D721Med (cell line): Measurements from ENCODE around the gene FOSL1.

Experiments
- DNase-seq: peaks from one replicate; pipeline ENCODE4 v3.0.0; 2011; ENCODE audit warnings: low spot score; ENCODE audit not compliant: insufficient read length
- FAIRE-seq: peaks from 2 replicates; lab custom pipeline; 2011; peaks lifted over from hg19 to GRCh38; lab: Jason Lieb, UNC
- TF ChIP-seq, protein P1 (sequence below): IDR thresholded peaks from 2 replicates; pipeline ENCODE4 v1.5.1; 2012; ENCODE audit warnings: mild to moderate bottlenecking, control low read depth; ENCODE audit not compliant: insufficient read depth; ENCODE audit errors: missing control alignments

Gene FOSL1

DNA sequence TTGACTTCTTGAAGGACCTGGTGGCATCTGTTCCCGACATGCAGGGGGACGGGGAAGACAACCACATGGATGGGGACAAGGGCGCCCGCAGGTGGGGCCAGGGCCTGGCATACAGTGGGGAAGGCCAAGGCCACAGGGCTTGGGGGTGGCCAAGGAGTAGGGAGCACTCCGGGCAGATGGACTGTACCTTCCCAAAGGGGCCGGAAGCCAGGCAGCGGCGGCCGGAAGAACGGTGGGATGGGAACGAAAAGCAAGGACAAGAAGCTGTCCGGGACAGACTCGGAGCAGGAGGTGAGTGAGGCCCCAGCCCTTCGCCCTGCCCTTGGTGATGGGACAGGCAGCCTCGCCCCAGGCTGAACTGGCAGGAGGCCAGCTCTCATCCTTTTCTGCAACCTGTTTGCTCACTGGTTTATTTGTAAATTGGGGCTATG, 20.2 kb upstream of the FOSL1 start:
- FAIRE-seq (no peak), DNase-seq (no peak)
- TF ChIP-seq, protein P1, sequence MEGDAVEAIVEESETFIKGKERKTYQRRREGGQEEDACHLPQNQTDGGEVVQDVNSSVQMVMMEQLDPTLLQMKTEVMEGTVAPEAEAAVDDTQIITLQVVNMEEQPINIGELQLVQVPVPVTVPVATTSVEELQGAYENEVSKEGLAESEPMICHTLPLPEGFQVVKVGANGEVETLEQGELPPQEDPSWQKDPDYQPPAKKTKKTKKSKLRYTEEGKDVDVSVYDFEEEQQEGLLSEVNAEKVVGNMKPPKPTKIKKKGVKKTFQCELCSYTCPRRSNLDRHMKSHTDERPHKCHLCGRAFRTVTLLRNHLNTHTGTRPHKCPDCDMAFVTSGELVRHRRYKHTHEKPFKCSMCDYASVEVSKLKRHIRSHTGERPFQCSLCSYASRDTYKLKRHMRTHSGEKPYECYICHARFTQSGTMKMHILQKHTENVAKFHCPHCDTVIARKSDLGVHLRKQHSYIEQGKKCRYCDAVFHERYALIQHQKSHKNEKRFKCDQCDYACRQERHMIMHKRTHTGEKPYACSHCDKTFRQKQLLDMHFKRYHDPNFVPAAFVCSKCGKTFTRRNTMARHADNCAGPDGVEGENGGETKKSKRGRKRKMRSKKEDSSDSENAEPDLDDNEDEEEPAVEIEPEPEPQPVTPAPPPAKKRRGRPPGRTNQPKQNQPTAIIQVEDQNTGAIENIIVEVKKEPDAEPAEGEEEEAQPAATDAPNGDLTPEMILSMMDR, result no peak

DNA sequence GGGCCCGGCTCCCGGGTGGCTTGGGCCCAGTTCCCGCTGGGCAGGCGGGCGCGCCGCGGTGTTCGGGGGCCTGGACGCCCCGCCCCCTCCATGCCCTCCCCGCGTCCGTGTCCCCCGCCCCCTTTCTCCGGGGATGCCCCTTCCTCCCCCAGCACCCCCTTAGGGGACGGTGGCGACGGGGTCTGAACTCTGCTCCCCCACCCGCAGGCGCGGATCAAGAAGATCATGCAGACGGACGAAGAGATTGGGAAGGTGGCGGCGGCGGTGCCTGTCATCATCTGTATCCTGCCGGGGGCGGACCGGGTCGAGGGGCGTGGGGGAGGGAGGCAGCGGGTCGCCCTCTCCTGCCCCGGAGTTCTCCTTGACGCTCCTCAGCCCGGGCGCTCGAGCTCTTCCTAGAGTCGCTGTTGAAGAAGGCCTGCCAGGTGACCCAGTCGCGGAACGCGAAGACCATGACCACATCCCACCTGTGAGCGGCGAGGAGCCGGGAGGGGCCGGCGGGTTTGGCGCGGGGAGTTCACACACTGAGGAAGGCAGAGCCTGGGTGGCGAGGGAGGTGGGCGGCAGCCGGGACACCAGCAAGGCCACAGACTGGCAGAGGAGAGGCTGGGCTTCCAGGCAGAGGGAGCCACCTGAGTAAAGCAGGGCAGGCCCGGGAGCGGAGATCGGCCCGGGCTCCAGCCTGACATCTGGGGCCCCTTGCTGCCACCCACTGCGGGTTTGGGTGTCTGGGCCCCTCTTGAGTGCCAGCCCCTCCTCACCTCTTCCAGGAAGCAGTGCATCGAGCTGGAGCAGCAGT, 19.6 kb upstream of the FOSL1 start:
- DNase-seq (no peak), FAIRE-seq (no peak)
- TF ChIP-seq, protein P1, result no peak

DNA sequence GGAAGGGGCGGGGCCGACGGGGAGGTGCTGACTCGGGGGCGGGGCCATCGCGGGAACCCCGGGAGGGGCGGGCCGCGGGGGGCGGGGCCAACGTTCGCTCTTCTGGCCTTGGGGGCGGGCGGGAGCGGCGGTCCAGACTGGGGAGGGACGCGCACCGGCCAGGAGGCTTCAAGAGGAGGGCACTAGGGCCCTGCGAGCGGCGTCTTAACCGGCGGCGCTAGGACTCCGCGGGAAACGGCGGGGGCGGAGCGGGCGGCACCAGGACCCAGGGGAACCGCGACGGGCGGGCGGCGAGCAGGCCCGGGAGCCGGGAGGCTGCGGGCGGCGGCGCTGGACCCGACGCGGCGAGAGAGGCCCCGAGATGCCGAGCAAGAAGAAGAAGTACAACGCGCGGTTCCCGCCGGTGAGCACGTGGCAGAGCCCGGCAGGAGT, 19.0 kb upstream of the FOSL1 start, which contains the start of gene DRAP1:
Gene DRAP1, plus strand, starts transcription at position 286 of the 432 bp plus-strand sequence. Its CDS starts 76 bp downstream, at position 362.
- FAIRE-seq, result no peak
- DNase-seq, result peak; percentile 95
- TF ChIP-seq, protein P1, result no peak

DNA sequence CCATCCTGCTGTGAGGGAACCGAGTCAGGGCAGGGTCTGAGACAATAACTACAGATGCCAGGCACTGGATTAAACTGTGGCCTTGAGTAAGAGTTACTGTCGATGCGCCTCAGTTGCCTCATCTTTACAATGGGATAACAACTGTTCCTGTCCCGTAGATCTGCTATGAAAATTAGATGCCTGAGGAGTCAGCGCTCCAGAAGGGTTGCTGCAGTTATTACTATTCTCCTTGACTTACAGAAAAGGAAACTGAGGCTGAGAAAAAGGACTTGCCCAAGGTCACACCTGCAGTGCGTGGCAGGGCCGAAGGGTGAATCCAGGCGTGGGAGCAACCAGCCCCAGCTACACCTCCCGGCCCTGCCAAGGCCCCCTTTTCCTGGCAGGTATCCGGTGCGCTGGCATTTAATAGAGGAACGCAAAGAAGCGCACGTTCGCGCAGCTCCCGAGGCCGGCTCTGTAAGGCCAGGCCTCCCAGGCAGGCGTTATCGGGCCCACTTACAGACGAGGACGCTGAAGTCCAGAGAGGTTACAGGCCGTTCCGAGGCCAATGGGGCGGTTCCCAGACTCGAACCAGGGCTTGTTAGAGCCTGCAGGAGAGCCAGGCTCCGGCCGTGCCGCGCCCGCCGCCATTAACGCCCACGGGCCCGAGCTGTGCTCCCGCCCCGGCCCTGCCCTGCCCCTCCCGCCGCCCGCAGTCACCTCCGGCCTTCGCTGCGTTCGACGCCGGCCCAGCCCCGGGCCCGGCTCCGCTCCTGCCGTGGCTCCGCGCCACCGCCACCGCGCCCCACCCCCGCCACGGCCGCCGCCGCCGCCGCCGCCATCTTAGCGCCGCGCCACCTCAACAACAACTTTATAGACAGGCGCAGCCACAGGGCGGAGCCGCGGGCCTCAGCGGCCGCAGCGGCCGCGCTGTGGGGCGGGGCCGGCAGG, 18.3 kb upstream of the FOSL1 start, which contains the start of gene C11orf68:
Gene C11orf68, minus strand, starts transcription at position 852 of the 930 bp plus-strand sequence. Its CDS starts 31 bp downstream, at position 821.
- DNase-seq (no peak), FAIRE-seq (no peak)
- TF ChIP-seq, protein P1, result no peak

DNA sequence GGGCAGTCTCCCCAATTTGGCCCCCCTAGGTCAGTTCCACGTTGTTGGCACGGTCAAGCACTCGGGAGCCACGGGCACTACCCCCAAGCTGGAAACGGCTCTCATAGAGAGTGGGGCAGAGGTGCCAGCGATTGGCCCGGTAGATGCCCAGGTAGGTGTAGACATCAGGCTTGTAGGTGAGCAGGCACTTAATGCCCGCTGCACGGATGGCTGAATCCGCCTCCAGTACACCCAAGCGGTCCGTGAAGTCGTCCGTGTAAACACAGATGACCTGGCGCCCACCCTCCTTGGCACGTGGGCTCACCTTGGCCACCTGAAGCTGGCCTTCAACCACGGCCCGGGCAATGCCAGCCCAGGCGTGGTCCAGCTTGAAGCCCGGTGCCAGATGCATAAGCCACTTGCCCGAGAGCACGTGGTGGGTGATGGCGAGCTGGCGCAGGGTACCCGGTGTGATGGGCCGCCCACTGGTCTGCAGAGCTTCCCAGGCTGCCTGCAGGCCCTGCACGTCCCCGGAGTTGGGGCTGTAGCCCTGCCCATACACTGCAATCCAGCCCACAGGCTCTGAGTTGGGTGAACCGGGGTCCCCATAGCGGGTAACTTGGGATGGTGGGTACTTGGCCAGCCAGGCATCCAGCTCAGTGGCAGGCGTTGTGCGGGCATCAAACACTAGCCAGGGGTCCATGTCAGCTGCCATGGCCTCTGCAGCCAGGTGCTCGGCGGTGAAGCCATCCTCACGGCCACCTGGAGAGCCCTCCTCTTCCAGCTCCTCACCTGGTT, 17.4 kb upstream of the FOSL1 start:
- no peak for DNase-seq
- TF ChIP-seq, protein P1, result no peak
- no peak for FAIRE-seq

DNA sequence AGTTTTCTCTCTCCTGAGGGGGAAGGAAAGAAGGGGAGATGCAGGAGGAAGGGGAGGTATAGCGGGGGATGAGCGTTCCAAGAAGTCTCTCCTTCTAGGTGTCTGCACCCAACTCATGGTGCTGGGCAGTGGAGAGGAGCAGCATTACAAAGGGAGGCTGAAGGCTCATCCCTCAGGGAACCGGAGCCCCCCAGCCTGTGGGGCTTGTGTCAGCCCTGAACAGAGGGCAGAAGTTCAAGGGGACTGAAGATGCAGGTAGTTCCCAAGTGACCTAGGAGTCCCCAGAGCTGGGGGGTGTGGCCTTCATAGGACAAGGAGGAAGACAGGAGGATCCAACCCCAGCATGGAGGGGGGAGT, 16.9 kb upstream of the FOSL1 start:
- no peak for FAIRE-seq
- TF ChIP-seq, protein P1, result no peak
- no peak for DNase-seq
